HEK293T (cell line): Measurements from ENCODE around the gene CRIM1.

Experiments
- BHLHE40 ChIP-seq: fragments of 450-650 bp; IDR thresholded peaks from 2 replicates; pipeline ENCODE4 v1.6.1; 2016; ENCODE audit warnings: mild to moderate bottlenecking, moderate library complexity, borderline replicate concordance
- ELF4 ChIP-seq: fragments of 450-650 bp; IDR thresholded peaks from 2 replicates; pipeline ENCODE4 v1.6.1; 2017; ENCODE audit warnings: antibody characterized with exemption
- FOXA1 ChIP-seq: fragments of 450-650 bp; IDR thresholded peaks from 2 replicates; pipeline ENCODE4 v1.6.1; 2016; ENCODE audit warnings: mild to moderate bottlenecking
- FOXM1 ChIP-seq: fragments of 450-650 bp; IDR thresholded peaks from 2 replicates; pipeline ENCODE4 v1.6.1; 2017; ENCODE audit warnings: mild to moderate bottlenecking, borderline replicate concordance
- HDGF ChIP-seq: fragments of 450-650 bp; IDR thresholded peaks from 2 replicates; pipeline ENCODE4 v1.6.1; 2017; ENCODE audit warnings: antibody characterized with exemption, borderline replicate concordance
- L3MBTL2 ChIP-seq: fragments of 450-650 bp; conservative IDR thresholded peaks from 2 replicates; pipeline ENCODE4 v1.6.1; 2016; ENCODE audit warnings: mild to moderate bottlenecking
- PKNOX1 ChIP-seq: fragments of 450-650 bp; IDR thresholded peaks from 2 replicates; pipeline ENCODE4 v1.6.1; 2016
- SP1 ChIP-seq: fragments of 450-650 bp; IDR thresholded peaks from 2 replicates; pipeline ENCODE4 v1.6.1; 2017
- SUZ12 ChIP-seq: fragments of 450-650 bp; IDR thresholded peaks from 2 replicates; pipeline ENCODE4 v1.6.1; 2016; ENCODE audit warnings: mild to moderate bottlenecking
- TARDBP ChIP-seq: fragments of 450-650 bp; IDR thresholded peaks from 2 replicates; pipeline ENCODE4 v1.6.1; 2016

GRCh38 chr2:36478332-36478738, 122.8 kb downstream of the CRIM1 start:
- no peak for TF ChIP-seq ELF4
- no peak for TF ChIP-seq SUZ12
- no peak for TF ChIP-seq L3MBTL2
- no peak for TF ChIP-seq SP1
- TF ChIP-seq PKNOX1, result no peak
- TF ChIP-seq TARDBP, result no peak
- TF ChIP-seq FOXA1, result no peak
- TF ChIP-seq BHLHE40, result no peak
- TF ChIP-seq FOXM1, result no peak
- TF ChIP-seq HDGF, result no peak
